Measurements from ENCODE around the gene CYP24A1.

DNA sequence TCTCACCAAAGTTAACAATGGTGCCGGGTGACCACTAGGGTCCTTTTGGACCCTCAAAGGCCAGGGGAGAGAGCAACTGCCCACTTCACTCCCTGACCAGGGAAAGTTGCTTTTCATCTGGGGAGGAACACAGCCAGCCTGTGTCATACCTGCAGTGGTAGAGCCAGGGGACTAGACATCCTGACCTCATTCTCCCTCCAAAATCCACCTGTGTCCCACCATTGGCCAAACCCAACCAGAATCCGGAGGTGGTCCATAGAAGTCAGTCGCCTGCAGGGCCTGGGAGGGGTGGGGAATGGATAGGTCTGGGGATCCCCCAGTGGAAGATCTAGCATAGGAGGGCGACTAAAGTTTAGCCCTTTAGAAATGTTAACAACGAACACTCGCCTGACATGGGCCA lies 46.9 kb upstream of the CYP24A1 start:
- TF ChIP-seq EZH2phosphoT487 (IDR thresholded peaks at IDR 0.05; ENCODE audit: insufficient read depth, low read depth) (no peak), EZH2 (IDR thresholded peaks at IDR 0.05; ENCODE audit: insufficient read depth, poor library complexity, severe bottlenecking) (no peak)
